ENCODE data around the gene PAX2. TPM values are rescaled to one million over a fixed set of nuclear protein-coding genes. Genes with fewer than 3 reads are reported as not detected.

The PAX2 gene
- total RNA-seq, 1 experiment from 2014 or later = not detected

GRCh38 chr10:100824886-100825285 is 79.5 kb downstream of the PAX2 start:
- Histone ChIP-seq H3K27ac (ENCODE audit: insufficient read length, low read depth, low read length) (no peak overlapping the region), H4K91ac (ENCODE audit: insufficient read length, low read depth, low read length) (no peak overlapping the region), H3K79me2 (ENCODE audit: insufficient read depth, low read length) (no peaks in the 10 kb centered on the region), H3K79me1 (ENCODE audit: insufficient read depth, low read depth, low read length, poor library complexity, severe bottlenecking) (no peaks in the 10 kb centered on the region), H2BK20ac (ENCODE audit: low read depth, low read length, poor library complexity, severe bottlenecking) (no peak overlapping the region), H3K4me1 (ENCODE audit: insufficient read depth, low read length) (no peaks in the 10 kb centered on the region), H2BK15ac (ENCODE audit: low read depth, low read length) (no peak overlapping the region), H3K27me3 (ENCODE audit: insufficient read depth, low read length) (peaks cover 84% of the 10 kb centered on the region), H2BK5ac (ENCODE audit: insufficient read length, low read length) (no peak overlapping the region), H4K5ac (ENCODE audit: insufficient read length, low read depth, low read length) (no peak overlapping the region), H3K9ac (ENCODE audit: extremely low read depth, insufficient read length, low read length) (no peak overlapping the region), H4K8ac (replicated peaks; ENCODE audit: insufficient read length, low read depth, low read length) (no peak overlapping the region), H2AFZ (ENCODE audit: low read length) (no peak overlapping the region), H3K9me3 (ENCODE audit: control insufficient read depth, low read depth, low read length) (no peaks in the 10 kb centered on the region), H2BK120ac (ENCODE audit: low read depth, low read length, poor library complexity, severe bottlenecking) (no peak overlapping the region), H4K20me1 (ENCODE audit: control insufficient read depth, insufficient read depth, insufficient read length) (no peaks in the 10 kb centered on the region), H2AK5ac (ENCODE audit: insufficient read length, low read length) (no peak overlapping the region), H3K56ac (ENCODE audit: insufficient read length, low read depth, low read length) (no peak overlapping the region), H3K18ac (ENCODE audit: insufficient read length, low read depth, low read length) (no peak overlapping the region), H3K23ac (ENCODE audit: insufficient read length, low read depth, low read length) (no peak overlapping the region), H2BK12ac (ENCODE audit: insufficient read length, low read depth, low read length) (no peak overlapping the region), H3K23me2 (ENCODE audit: insufficient read length, low read depth, low read length, poor library complexity, severe bottlenecking) (peaks cover 14% of the 10 kb centered on the region), H3K4me2 (ENCODE audit: insufficient read depth, insufficient read length, low read length) (no peak overlapping the region), H3K4ac (ENCODE audit: low read depth, low read length) (no peak overlapping the region), H3T11ph (ENCODE audit: low read length) (no peak overlapping the region), H3K14ac (ENCODE audit: insufficient read depth, low read length) (no peak overlapping the region)
- H3K4me3 Mint-ChIP-seq = no peak overlapping the region
- no peak for DNase-seq
- peaks cover 16 to 26% of the 10 kb centered on the region in 2 experiments for H3K4me1 Mint-ChIP-seq
- WGBS (ENCODE audit: extremely low coverage, insufficient read length, low lambda C conversion rate) = no CpG with 5 or more reads among the region's 3 CpGs
- no peak for TF ChIP-seq CTCF (conservative IDR thresholded peaks at IDR 0.05)
- peaks cover 67% of the 10 kb centered on the region for H3K27me3 Mint-ChIP-seq (ENCODE audit: low read depth)
- peaks cover 0 to 4% of the 10 kb centered on the region in 2 experiments; a peak in 2 of 5 replicates for H3K9me3 Mint-ChIP-seq
- H3K27ac Mint-ChIP-seq = no peak overlapping the region
- H3K36me3 Mint-ChIP-seq (ENCODE audit: insufficient read depth in 1 of 3, low read depth in 3 of 3) = peaks cover 0 to 2% (median 0%) of the 10 kb centered on the region in 3 experiments; a peak in 2 of 7 replicates
